Spinal cord (tissue), 10 donors: ENCODE measurements around the gene SMG1. TPM values are rescaled to one million over a fixed set of nuclear protein-coding genes. Genes with fewer than 3 reads are reported as not detected.
A peak's percentile ranks its signal among the peaks of the same experiment; 100 is the strongest.

Experiments used
- DNase-seq, 6 donors: peaks; one replicate each; pipeline versions ENCODE4 v3.0.0 to v3.0.0-alpha.2; 2013 to 2015; ENCODE audit warnings: low spot score in 6 of 6, low read depth in 4 of 6
- H3K27ac ChIP-seq: one replicate; pipeline ENCODE4 v1.5.1; 2013; ENCODE audit warnings: low read depth, low read length, control low read depth
- H3K27me3 ChIP-seq: one replicate; pipeline ENCODE4 v1.6.1; 2013; ENCODE audit warnings: low read length; ENCODE audit not compliant: control insufficient read depth, insufficient read depth
- H3K36me3 ChIP-seq: one replicate; pipeline ENCODE4 v1.6.1; 2013; ENCODE audit warnings: low read length; ENCODE audit not compliant: control insufficient read depth, insufficient read depth
- H3K4me1 ChIP-seq: one replicate; pipeline ENCODE4 v1.6.1; 2013; ENCODE audit warnings: low read length; ENCODE audit not compliant: control insufficient read depth, insufficient read depth
- H3K4me3 ChIP-seq: one replicate; pipeline ENCODE4 v1.5.1; 2013; ENCODE audit warnings: low read depth, low read length, control low read depth
- H3K9me3 ChIP-seq: one replicate; pipeline ENCODE4 v1.6.1; 2013; ENCODE audit warnings: low read length; ENCODE audit not compliant: control insufficient read depth, insufficient read depth
- WGBS: methylation state at CpG from one replicate; pipeline ENCODE4 v1.1.5; 2013; ENCODE audit warnings: missing lambda C conversion rate; ENCODE audit not compliant: insufficient coverage; 5-methylcytosine and 5-hydroxymethylcytosine counted together
- polyA plus RNA-seq, 2 donors: library from polyadenylated mRNA; unstranded; fragments of 120-200 nt; gene quantifications; one replicate each; pipeline ENCODE4 v1.2.1, GENCODE V29; 2013; ENCODE audit not compliant: insufficient read length in 2 of 2
- total RNA-seq, 2 donors: library from RNA; depleted of rRNA in 1 of 2; stranded (reverse); fragments of 120-200 nt in 1 of 2; fragments of >200 nt in 1 of 2; gene quantifications; one replicate each; pipeline versions ENCODE4 v1.2.3 to v1.2.4, GENCODE V29; 2013 to 2014
- donor health status: healthy.

Gene SMG1
- total and polyA plus RNA-seq, 4 donors: 46.1 to 93.6 (median 47.7) TPM

GRCh38 chr16:18803569-18804462 lies 122.4 kb downstream of the SMG1 start:
- peaks cover 5% of the 10 kb centered on the region for H3K36me3 ChIP-seq
- H3K27me3 ChIP-seq: no peaks in the 10 kb centered on the region
- H3K27ac ChIP-seq: no peak overlapping the region
- DNase-seq: no peak
- peaks cover 21% of the 10 kb centered on the region for H3K4me1 ChIP-seq
- no peak overlapping the region for H3K4me3 ChIP-seq
- WGBS: 20% methylated on average over 1 of the region's 5 CpGs
- H3K9me3 ChIP-seq: no peaks in the 10 kb centered on the region

DNA sequence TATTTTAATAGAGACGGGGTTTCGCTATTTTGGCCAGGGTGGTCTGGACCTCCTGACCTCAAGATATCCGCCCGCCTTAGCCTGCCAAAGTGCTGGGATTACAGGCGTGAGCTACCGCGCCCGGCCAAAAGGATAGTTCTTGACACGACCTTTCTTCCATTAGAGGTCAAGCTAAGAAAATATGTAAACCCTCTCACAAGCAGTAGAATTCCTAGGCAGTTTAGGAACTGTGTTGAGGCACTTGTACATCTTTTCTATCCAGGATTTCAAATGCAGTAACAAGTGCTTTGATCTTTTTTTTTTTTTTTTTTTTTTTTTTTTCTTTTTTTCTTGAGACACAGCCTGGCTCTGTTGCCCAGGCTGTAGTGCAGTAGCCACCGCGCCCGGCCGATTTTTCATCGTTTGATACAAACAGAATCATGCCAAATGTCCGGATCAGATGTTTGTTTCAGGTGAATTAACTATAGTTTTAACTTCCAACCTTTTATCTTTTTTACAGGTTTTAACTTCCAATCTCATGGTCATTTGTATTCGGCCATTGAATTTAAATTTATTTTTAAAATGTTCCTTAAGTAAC lies 123.4 kb downstream of the SMG1 start:
- no peaks in the 10 kb centered on the region for H3K9me3 ChIP-seq
- DNase-seq: no peak
- H3K27ac ChIP-seq: no peak overlapping the region
- H3K4me3 ChIP-seq: no peak overlapping the region
- H3K4me1 ChIP-seq: peaks cover 21% of the 10 kb centered on the region
- no peaks in the 10 kb centered on the region for H3K27me3 ChIP-seq
- 100% methylated on average over 4 of the region's 16 CpGs for WGBS
- H3K36me3 ChIP-seq: peaks cover 3% of the 10 kb centered on the region

- WGBS: under 1% methylated on average over 77 of the region's 77 CpGs
- H3K4me1 ChIP-seq: peaks cover 21% of the 10 kb centered on the region
- H3K9me3 ChIP-seq: no peaks in the 10 kb centered on the region
- H3K27ac ChIP-seq: peak within 1 kb of the TSS; percentile 98
- peak; percentile 93 to 100 (median 98) for DNase-seq
- no peaks in the 10 kb centered on the region for H3K27me3 ChIP-seq
- peaks cover 5% of the 10 kb centered on the region for H3K36me3 ChIP-seq
- peak within 1 kb of the TSS; percentile 96 for H3K4me3 ChIP-seq
Measured at GRCh38 chr16:18801145-18801972, 124.8 kb downstream of the SMG1 start, which contains the start of gene ARL6IP1. Gene ARL6IP1, minus strand, starts transcription at chr16:18801549. Its CDS starts 83 bp downstream, at chr16:18801466.

DNA sequence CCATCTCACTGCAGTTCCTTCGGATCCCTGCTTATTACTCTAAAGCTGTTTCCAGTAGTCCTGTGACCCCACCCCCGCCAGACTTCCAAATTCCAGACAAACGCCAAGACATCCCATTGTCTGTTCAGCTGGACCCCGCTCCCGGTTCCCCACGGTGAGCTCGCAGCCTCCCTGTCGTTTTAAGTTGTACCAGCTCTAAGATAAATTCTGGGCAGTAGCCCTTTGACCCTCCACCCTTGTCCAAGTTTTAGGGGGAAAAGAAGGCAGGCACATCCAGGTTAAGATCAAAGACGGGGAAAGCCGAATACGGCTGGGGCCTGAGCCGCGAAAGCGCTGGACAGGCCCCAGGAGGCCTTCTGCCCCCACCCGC lies 125.4 kb downstream of the SMG1 start:
- Histone ChIP-seq H3K27me3 (no peaks in the 10 kb centered on the region), H3K9me3 (no peaks in the 10 kb centered on the region), H3K4me3 (peak overlapping the region; percentile 96), H3K36me3 (peaks cover 5% of the 10 kb centered on the region), H3K27ac (peak overlapping the region; percentile 92), H3K4me1 (peaks cover 21% of the 10 kb centered on the region)
- peak in 2 of 6 donors; percentile 6 to 38 for DNase-seq
- 0% methylated on average over 13 of the region's 15 CpGs for WGBS

DNA sequence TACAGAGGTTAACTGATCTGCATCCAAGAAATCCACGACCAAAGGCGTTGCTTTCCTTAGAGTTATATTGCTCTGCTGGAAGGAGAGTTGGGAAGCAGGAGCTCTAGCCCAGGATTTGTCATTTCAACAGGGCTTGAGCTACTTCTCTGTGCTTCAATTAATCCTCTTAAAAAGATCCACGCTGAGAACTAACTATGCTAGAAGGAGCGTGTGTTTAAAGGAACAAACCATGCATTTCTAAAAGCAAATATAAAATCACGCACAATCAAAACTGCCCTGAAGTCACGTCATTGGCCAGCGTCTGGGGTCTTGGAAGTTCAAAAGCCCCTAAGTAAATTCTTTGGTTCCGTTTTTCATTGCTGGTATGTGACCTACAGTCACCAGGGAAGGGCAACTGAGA lies 125.9 kb downstream of the SMG1 start:
- DNase-seq: no peak
- Histone ChIP-seq H3K4me3 (peak overlapping the region; percentile 96), H3K9me3 (no peaks in the 10 kb centered on the region), H3K36me3 (peaks cover 5% of the 10 kb centered on the region), H3K27me3 (no peaks in the 10 kb centered on the region), H3K27ac (peak overlapping the region; percentile 92), H3K4me1 (peaks cover 21% of the 10 kb centered on the region)
- WGBS: 0% methylated on average over 4 of the region's 8 CpGs

- Histone ChIP-seq H3K27me3 (no peaks in the 10 kb centered on the region), H3K9me3 (no peaks in the 10 kb centered on the region), H3K36me3 (peaks cover 5% of the 10 kb centered on the region), H3K27ac (no peak overlapping the region), H3K4me3 (peak overlapping the region; percentile 96), H3K4me1 (peaks cover 21% of the 10 kb centered on the region)
- DNase-seq: peak in 1 of 6 donors; percentile 16
- no CpG with 5 or more reads among the region's 3 CpGs for WGBS
Measured at GRCh38 chr16:18799500-18799899, 126.7 kb downstream of the SMG1 start.

DNA sequence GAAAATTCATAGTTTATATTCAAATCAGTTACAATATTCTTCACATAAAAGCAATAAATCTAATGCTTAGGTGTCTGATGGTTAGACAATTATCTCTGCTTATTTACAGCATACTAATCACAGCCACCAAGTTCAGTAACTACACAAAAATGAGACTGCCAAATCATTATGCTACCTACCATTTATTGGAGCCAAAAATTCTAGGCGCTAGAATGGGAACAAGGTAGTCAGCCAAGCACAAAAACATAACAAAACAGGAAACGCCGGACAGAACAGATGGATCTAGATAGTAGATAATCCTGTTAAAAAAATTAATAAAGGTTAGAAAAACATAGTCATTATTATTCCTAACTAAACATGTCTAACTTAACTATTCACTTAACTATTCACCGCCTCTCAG lies 128.5 kb downstream of the SMG1 start:
- Histone ChIP-seq H3K27me3 (no peaks in the 10 kb centered on the region), H3K36me3 (peaks cover 18% of the 10 kb centered on the region), H3K9me3 (no peaks in the 10 kb centered on the region), H3K4me3 (no peak overlapping the region), H3K27ac (no peak overlapping the region), H3K4me1 (peaks cover 17% of the 10 kb centered on the region)
- DNase-seq: no peak
- WGBS: no CpG with 5 or more reads among the region's 4 CpGs

GRCh38 chr16:18796377-18796776 lies 129.8 kb downstream of the SMG1 start:
- H3K4me1 ChIP-seq: peaks cover 7% of the 10 kb centered on the region
- no peaks in the 10 kb centered on the region for H3K9me3 ChIP-seq
- no peaks in the 10 kb centered on the region for H3K27me3 ChIP-seq
- peaks cover 19% of the 10 kb centered on the region for H3K36me3 ChIP-seq
- H3K4me3 ChIP-seq: no peak overlapping the region
- no peak for DNase-seq
- WGBS: no CpG with 5 or more reads among the region's 1 CpG
- no peak overlapping the region for H3K27ac ChIP-seq

- H3K27ac ChIP-seq: no peak overlapping the region
- no peak for DNase-seq
- no peak overlapping the region for H3K4me3 ChIP-seq
- no peaks in the 10 kb centered on the region for H3K27me3 ChIP-seq
- WGBS: 84% methylated on average over 10 of the region's 11 CpGs
- no peaks in the 10 kb centered on the region for H3K9me3 ChIP-seq
- peaks cover 14% of the 10 kb centered on the region for H3K4me1 ChIP-seq
- peaks cover 26% of the 10 kb centered on the region for H3K36me3 ChIP-seq
Measured at GRCh38 chr16:18792836-18793433, 133.3 kb downstream of the SMG1 start.
